Nephron progenitor cell (in vitro differentiated cells): ENCODE data around the gene EIF2B4.
A peak's percentile ranks its signal among the peaks of the same experiment; 100 is the strongest.

ENCODE experiments used
- DNase-seq: peaks from one replicate; pipeline ENCODE4 v3.0.0; 2021
- H3K27ac Mint-ChIP-seq: 2 replicates; pipeline ENCODE4 v1.8.0; 2021; ENCODE audit warnings: mild to moderate bottlenecking, moderate library complexity, mixed read lengths
- H3K27me3 Mint-ChIP-seq: 2 replicates; pipeline ENCODE4 v1.8.0; 2021; ENCODE audit warnings: mild to moderate bottlenecking, low read depth, mixed read lengths; ENCODE audit not compliant: poor library complexity
- H3K36me3 Mint-ChIP-seq: 2 replicates; pipeline ENCODE4 v1.8.0; 2021; ENCODE audit warnings: low read depth, mixed read lengths
- H3K4me1 Mint-ChIP-seq: 2 replicates; pipeline ENCODE4 v1.8.0; 2021; ENCODE audit warnings: mixed read lengths
- H3K4me3 Mint-ChIP-seq: 2 replicates; pipeline ENCODE4 v1.8.0; 2021; ENCODE audit warnings: mild to moderate bottlenecking, moderate library complexity, mixed read lengths
- H3K9me3 Mint-ChIP-seq: 2 replicates; pipeline ENCODE4 v1.8.0; 2021; ENCODE audit warnings: mild to moderate bottlenecking, moderate library complexity, mixed read lengths
- CTCF ChIP-seq: fragments of 200-600 bp; sonication (generic); IDR thresholded peaks from 2 replicates; pipeline ENCODE4 v1.5.0; 2021; ENCODE audit warnings: antibody characterized with exemption

EIF2B4 gene

DNA sequence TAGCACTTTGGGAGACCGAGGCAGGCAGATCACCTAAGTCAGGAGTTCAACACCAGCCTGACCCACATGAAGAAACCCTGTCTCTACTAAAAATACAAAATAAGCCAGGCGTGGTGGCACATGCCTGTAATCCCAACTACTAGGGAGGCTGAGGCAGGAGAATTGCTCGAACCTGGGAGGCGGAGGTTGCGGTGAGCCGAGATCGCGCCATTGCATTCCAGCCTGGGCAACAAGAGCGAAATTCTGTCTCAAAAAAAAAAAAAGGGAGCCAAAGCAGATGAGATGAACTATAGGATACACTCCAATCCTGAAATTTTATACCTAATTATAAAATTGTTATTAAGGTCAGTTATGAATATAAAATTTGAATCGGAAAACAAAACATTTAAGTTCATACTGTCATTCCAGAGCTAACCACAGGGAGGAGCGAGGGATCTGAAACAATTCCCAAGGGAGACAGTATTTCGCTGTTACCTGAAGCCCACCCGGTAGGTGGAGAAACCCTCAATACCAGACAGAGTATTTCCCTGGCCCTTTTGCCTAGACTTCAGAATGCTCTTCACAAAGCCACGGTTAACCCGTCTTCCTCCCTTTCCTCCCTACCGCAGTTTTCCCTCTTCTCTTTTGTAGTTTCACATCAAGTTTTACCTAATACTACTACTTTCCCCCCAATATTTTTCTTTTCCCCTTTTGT, 37.8 kb upstream of the EIF2B4 start:
- DNase-seq = peak; percentile 31
- H3K36me3 Mint-ChIP-seq = peaks cover 33% of the 10 kb centered on the region

GRCh38 chr2:27400348-27401135, 30.4 kb upstream of the EIF2B4 start:
- peaks cover 48% of the 10 kb centered on the region for H3K36me3 Mint-ChIP-seq
- H3K4me1 Mint-ChIP-seq = no peaks in the 10 kb centered on the region
- no peak for TF ChIP-seq CTCF
- H3K27me3 Mint-ChIP-seq = no peaks in the 10 kb centered on the region
- H3K9me3 Mint-ChIP-seq = peaks cover 4% of the 10 kb centered on the region
- no peak overlapping the region for H3K4me3 Mint-ChIP-seq
- DNase-seq = no peak
- peak overlapping the region; percentile 74 for H3K27ac Mint-ChIP-seq

More for the DNA sequence above, 37.8 kb upstream of the EIF2B4 start:
- H3K4me1 Mint-ChIP-seq = peaks cover 39% of the 10 kb centered on the region
- peak; percentile 63 for TF ChIP-seq CTCF
- H3K27me3 Mint-ChIP-seq = peaks cover 18% of the 10 kb centered on the region
- H3K4me3 Mint-ChIP-seq = peak overlapping the region; percentile 85
- H3K27ac Mint-ChIP-seq = peak overlapping the region; percentile 22
- H3K9me3 Mint-ChIP-seq = peaks cover 9% of the 10 kb centered on the region

GRCh38 chr2:27398962-27399361, 28.8 kb upstream of the EIF2B4 start:
- H3K4me1 Mint-ChIP-seq = no peaks in the 10 kb centered on the region
- no peak overlapping the region for H3K4me3 Mint-ChIP-seq
- H3K36me3 Mint-ChIP-seq = peaks cover 54% of the 10 kb centered on the region
- H3K9me3 Mint-ChIP-seq = peaks cover 4% of the 10 kb centered on the region
- no peaks in the 10 kb centered on the region for H3K27me3 Mint-ChIP-seq
- H3K27ac Mint-ChIP-seq = peak overlapping the region; percentile 59
- no peak for TF ChIP-seq CTCF
- no peak for DNase-seq

GRCh38 chr2:27393225-27393624, 23.1 kb upstream of the EIF2B4 start:
- DNase-seq = no peak
- TF ChIP-seq CTCF = no peak
- Mint-ChIP-seq H3K27ac (no peak overlapping the region), H3K4me1 (no peaks in the 10 kb centered on the region), H3K4me3 (no peak overlapping the region), H3K36me3 (peaks cover 56% of the 10 kb centered on the region), H3K27me3 (peaks cover 8% of the 10 kb centered on the region), H3K9me3 (no peaks in the 10 kb centered on the region)

DNA sequence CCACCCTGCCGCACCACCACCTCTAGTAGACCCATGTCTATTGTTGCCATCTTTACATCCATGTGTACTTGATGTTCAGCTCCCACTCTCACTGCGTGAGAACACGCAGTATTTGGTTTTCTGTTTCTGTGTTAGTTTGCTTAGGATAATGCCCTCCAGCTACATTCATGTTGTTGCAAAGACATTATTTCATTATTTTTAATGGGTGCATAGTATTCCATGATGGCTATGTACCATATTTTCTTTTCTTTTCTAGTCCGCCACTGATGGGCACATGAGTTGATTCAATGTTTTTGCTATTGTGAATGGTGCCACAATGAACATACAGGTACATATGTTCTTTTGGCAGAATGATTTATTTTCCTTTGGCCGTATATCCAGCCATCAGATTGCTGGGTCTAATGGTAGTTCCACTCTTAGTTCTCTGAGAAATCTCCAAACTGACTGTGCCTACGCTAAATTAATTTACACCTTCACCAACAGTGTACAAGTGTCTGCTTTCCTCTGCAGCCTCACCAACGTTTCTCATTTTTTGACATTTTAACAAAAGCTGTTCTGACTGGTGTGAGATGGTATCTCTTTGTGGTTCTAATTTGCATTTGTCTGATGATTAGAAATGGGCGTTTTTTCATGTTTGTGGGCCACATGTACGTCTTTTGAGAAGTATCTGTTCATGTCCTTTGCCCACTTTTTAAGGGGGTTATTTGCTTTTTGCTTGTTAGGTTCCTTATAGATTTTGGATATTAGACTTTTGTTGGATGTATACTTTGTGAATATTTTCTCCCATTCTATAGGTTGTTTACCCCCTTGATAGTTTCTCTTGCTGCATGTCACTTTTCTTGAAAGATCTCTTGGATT, 20.9 kb upstream of the EIF2B4 start:
- Mint-ChIP-seq H3K36me3 (peaks cover 53% of the 10 kb centered on the region), H3K27ac (peak overlapping the region; percentile 31), H3K27me3 (peaks cover 8% of the 10 kb centered on the region), H3K9me3 (no peaks in the 10 kb centered on the region), H3K4me3 (no peak overlapping the region), H3K4me1 (no peaks in the 10 kb centered on the region)
- TF ChIP-seq CTCF = no peak
- DNase-seq = no peak
